ENCODE measurements around the gene FOXJ1.

Gene FOXJ1

DNA sequence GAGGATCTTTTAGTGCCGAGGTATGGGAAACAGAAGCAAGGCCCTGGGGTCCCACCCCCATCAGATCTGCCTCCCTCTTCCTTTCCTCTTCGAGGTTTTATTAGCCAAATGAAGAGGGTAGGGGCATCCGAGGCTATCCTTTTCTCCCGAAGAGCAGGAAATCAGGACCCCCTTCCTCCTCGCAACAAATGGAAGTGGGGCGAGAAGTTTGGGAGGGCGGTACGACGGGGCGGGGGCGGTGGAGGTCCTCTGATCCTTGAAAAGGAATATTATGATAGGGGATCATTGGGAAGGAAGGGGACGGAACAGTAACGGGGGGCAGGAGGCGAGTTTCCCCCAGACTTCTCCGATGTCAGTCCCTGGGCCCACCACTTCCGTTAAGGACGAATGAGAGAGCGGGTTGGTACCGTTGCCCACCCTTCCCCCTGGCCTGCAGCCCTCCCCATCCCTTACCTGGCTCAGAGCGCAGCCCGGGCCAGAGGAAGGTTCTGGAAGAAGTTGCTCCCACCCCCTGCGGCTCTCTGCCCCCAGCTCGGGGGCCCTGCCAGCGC, 309 bp downstream of the FOXJ1 start:
- DNase-seq: no peak

DNA sequence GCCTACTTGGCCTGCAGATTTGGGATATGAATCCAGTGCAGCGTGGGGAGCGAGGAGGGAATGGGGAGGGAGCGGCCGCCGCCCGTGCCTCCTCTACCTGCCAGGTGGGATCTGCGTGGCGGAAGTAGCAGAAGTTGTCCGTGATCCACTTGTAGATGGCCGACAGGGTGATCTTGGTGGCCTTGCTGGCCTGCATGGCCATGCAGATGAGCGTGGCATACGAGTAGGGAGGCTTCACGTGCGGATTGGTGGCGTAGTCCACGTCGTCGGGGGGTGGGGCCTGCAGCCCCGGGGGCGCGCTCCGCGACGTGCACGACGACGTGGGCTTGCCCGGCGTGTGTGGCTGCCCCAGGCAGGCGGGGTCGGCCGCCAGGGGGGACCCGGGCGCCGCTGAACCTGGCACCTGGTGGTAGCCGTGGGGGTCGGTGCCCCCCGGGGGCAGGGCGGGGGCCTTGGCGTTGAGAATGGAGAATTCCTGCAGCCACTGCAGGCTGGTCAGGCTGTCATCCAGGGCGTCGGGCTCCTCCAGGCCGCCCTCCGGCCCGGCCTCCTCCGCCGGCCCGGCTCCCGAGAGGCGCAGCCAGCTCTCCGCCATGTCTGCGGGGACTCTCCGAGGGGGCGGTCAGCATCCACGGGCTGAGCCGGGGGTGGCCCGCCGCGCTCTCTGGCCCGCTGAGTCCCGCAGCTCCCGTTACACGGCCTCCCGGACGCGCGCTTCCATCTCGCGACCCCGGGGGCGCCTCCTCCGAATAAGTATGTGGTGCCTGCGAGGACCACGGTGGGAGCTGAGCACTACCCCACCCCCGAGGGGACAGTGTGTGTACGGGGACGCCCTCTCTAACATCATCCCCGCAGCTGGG, 1.0 kb downstream of the FOXJ1 start:
- no peak for DNase-seq

DNA sequence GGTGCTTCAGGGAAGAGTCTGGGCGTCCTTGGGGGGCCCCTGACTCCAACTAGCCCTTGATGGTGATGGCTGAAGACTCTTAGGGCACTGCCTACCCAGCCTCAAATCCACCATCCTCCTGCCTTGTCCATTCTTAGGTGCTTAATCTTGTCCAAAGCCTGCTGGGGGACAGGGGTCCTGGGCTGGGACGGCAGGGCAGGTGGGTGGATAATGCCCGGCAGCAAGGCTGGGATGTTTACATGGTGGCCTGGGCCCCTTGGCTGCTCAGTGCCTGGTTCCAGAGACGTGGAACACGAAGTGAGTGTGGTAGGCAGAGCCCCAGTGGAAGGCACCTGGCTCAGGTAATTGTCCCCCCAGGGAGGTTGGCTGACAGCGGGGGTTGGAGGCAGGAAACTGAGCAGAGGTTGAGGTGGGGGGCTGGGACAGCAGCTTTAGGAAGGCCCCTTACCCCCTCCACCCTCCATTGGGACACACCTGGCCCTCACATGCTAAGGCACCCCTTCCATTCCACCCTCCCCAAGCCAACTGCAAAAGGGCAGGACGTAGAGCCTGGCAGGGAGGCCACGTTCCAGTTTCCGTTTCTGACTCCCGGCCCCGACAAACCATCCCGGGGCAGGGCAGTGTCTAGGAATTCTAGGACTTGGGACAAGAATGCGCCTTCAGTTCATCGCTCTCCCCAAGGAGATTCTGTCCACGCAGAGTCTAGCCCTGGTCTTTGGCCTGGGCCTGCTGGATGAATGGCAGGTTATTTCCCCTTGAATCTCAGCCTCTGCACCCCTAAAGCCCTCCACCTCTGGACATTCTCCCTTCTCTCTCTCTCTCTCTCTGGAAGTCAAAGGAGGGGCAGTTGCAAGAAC, 1.9 kb downstream of the FOXJ1 start:
- DNase-seq: no peak

DNA sequence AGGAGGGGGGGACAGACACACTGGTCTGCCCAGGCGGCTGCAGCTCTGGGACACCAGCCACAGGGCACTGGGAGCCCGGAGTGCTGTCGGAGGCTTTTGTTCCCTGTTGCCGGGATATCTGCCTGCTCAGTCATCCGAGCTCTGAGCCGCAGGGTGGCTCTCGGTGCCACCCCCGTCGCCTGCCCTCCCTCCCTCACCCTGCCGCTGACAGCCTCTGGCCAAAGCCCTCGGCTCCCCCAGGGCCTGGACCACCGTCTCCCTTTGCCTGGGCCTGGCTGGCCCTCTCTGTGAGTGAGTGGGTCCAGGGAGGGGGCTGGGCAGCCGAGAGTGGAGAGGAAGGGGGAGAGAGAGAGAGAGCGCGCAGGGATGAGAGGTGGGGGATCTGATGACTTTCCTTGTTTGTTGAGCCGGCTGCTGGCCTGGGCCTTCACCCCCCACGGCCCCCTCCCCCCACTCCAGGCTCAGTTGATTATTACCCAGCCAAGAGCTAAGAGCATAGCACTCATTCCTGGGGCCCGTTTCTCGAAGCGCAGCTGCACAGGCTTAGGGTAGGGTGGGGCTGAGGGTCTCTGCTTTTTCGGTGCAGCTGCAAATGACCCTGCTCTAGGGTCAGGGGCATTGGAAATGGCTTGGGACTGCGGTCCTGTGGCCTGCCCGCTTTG, 2.7 kb downstream of the FOXJ1 start:
- no peak for DNase-seq

DNA sequence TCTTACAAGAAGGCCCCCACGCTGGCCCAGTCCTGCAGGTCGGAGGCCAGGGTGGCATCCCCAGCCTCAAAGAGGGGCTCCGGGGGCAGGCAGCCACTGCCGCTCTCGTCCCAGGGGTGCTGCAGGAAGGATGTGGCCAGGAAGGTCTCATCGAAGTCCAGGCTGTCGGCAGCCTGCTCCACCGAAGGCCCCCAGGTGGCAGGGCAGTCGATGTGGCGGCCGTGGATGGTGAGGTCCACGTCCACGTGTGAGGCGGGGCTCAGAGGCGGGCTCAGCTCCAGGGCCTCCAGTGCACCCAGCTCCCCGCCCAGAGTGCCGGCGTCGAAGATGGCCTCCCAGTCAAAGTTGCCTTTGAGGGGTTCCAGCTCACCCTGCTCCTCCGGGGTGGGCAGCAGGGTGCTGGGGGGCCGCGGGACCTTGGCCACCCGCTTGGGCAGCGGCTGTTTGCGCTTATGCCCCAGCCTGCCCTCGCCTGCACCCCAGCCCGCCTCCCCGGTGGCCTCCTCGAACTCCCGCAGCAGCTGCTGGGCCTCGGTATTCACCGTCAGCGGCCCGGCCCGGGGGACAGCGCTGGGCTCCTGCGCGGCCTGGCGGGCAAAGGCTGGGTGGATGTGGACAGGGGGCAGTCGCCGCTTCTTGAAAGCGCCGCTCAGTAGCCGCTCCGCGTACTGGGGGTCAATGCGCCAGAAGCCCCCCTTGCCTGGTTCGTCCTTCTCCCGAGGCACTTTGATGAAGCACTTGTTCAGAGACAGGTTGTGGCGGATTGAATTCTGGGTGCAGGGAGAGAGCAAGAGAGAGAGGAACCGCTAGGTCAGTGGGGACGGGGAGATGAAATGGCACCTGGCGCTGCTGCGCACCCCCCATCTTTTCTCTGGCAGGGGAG, 3.5 kb downstream of the FOXJ1 start:
- no peak for DNase-seq

DNA sequence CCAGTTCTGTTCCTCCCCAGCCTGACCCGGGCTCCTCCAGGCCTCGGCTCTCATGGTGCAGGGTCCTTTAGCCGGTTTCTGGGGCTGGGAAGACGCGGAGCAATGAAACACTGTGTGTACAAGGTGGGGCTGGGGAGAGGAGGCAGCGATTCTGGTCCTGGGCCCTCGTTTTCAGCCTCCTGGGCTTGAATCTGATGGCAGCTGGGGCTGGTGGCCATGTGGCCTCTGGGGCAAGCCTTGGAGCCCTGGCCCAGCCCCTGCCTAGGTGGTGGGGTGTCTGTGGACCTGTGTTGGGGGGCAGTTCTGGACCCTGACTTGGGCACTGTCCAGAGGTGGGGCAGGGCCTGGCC, 4.1 kb downstream of the FOXJ1 start:
- DNase-seq: no peak

DNA sequence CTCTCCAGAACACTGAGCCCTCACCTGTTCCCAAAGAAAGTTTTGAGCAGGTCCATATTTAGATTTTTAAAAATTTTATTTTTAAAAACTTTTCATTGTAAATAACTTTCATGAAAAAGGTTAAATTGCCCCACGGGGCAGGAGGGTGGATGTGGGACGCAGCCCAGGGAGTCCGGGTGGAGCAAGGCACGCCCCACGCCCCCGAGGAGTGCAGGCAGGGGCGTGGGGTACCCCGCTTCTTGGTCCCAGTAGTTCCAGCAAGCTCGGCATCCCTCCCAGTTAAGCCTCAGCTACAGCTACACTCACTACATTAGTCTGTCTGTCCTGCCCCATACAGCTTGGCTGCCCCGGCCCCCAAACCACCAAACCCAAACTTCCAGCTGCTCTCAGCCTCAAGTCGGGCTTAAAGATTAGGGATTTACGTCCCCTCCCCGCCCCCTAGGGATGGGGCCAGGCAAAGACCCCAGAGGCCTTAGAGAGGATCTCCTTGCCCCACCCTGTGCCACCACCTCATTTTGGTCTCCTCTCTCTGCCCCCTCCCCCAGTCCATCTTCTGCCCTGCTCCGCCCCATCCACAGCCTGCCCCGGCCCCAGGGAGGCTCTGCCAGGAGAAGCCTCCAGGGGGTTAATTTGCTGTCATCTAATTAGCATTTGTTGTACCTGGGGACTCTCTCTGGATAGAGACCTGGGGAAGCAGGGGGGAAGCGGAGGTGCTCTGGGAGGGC, 4.6 kb downstream of the FOXJ1 start:
- no peak for DNase-seq

DNA sequence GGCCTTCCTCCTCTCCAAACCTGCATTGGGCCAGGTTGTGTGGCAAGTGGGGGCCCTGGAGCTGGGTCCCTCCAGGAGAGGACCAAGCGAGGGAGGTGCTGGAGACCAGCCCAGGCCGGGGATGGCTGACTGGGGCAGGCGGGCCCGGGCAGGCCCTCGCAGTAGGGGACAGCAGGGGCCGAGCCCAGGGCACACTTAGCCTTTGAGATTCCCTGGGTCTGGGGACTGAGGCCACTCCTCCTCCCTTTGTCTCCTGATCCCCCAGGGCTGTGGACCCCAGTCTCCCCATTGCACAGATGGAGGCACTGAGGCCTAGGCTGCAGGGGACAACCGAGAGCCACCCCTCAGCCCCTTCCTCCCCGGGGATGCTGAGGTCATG, 5.2 kb downstream of the FOXJ1 start:
- no peak for DNase-seq

DNA sequence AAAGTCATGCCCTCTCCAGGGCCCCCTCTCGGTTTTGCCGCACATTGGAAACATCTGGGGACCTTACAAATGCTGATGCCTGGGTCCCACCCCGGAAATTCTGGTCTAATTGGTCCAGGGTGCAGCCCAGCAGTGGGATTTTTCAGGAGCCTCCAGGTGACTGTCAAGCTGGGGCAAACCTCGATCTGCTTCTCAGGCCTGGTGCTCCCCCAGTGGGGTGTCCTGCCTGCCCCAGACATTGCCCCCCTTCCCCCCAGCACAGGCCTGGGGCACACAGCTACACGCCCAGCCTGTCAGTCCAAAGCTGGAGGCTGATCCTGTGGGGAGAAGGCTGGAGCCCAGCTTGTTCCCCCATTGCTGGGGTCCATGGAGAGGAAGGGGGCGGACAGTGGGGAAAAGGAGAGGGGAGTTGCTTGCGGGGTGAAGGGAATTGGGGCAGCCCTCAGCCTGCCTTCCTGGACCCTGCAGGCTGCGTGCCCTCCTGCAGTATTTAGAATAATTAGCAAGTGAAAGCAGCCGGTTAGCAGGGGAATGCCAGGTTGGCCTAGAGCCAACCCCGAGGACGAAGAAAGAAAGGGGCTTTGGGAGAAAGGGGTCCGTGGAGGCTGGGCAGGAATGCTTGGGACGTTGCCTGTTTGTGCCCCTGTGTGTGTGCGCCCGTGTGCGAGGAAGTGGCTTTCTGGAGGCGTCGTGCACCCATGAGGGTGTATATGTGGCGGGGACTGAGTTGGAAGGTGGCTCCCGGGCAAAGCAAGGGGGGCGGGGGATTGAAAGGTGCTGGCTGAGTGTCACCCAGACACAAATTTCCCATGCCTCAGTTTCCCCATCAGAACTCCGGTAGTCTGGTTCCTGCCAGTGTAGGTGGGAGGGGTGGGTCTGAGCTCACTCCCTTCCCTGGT, 5.9 kb downstream of the FOXJ1 start:
- DNase-seq: no peak

DNA sequence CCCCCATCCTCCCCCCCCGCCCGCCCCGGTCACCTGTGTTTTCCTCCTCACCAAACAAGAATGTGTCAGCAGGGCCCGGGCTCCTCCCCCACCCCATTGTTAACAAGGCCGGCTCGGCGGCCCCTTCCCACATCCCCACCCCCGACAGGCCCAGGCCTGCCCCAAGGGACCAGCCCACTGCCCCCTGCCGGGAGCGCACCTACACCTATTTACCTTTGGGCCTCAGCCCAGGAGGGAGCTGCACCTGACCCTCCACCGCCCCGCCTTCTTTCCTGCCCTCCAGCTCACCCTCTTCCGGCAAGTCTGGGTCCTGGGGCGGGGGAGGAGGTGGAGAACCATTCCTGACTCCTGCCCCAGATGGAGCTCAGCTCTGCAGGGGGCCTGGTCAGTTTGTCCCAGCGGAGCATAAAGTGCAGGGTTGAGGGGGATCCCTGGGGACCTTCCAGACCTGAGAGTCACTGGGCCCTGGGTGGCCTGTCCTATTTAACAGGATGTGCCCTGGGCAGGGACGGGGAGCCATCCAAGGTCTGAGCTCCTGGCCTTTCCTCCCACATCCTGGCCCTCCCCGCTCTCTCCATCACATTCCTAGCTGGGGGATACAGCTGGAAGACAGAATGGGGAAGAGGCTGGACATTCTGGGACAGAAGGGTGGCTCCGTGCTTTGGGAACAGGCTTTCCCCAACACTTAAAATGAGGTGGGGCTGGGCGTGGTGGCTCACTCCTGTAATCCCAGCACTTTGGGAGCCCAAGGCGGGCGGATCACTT, 8.3 kb downstream of the FOXJ1 start:
- no peak for DNase-seq

DNA sequence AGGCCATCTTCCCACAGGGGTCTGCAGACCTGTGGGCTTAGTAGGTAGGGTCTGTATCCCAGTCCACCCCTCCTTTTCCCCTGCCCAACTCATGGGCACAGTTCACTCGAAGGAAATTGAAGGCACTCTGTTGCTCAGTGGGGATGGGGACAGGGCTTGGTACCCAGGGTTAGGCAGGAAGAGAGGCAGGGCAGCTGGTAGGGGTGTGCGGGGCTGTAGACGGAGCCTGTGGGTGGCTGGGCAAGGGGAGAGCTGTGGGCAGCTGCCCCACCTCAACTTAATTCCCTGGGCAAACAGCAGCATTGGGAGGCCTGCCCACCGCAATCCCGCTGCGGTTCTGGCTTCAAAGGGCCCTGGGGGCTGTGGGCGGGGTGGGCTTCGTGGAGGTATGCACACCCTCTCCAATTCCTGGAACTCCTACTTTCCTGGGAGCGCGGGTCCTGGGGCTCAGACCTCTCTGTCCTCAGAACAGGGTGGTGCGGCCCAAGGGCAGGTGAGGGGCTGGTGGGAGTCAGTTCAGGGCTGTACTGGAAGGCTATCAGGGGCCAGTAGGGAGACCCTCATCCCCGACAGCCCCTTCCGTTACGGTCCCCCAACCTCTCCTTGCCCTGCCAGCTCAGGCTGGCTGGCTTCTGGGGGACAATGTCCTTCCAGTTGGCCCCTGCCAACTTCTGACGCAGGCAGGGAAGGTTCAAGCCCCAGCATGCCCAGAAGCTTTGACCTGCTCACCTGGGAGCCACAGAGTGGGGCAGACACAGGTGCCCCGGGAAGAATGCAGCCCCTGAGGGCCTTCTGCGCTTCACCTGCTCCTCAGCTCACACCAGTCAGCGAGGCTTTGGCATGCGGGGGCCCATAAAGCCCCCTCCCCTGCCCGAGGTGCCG, 9.1 kb downstream of the FOXJ1 start:
- DNase-seq: no peak

DNA sequence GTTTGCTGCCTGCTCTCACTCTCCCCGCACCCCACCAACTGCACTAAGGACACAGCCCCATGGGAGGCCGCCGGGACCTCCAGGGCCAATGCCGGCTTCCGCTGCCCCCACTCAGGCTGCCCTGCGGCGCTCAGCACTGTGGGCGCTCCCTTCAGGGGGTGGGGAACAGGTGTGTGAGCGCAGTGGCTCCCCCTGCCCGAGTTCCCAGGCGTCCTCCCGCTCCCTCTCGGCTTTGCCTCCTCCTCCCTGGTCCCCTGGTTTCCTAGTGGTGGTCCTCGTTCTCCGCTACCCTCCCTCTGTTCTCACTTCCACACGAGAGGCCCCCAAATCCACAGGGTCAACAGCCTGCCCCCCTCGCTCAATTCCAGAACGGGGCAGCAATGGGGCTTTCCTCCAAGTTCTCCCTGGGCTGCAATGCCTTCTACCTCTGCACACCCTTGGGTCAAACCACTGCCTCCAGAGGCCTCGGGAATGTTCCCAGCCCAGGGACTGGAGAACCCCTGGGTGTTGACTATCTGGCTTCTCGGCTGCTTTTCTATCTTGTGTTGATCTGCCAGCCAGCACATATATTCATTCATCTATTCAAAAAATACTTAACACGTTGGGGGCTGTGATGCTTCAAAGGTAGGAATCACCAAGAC, 9.9 kb downstream of the FOXJ1 start:
- DNase-seq: no peak

DNA sequence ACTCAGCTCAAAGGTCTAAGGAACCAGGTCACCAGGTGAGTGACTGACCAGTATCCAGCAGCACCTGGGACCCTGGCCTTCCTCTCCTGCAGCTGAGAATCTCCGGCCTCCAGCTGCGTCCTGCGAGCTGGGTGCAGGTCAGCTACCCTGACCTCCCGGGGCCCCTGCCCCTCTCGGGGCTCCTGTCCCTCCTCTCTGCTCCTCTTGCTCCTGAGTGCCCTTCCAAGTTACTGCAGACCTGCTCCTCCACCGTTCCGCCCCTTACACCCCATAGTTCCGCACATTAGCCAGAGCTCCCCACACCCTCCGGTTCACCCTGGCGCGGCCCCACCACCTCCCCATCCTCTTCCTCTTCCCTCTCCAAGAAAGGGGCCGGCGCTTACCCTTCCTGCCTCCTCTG, 10.6 kb downstream of the FOXJ1 start:
- DNase-seq: no peak

DNA sequence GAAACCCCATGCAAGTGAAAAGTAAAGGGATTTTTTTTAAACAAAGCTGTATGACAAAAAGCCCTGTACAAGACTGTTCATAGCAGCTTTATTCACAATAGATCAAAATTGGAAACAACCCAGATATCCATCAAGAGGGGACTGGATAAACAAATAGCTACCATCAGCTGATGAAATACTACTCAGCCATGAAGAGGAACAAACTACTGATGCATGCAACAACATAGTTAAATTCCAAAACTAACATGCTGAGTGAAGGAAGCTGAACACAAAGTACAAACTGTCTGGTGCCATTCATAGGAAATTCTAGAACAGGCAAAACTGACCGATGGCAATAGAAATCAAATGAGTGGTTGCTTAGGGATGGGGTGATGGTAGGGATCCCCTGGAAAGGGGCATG, 15.1 kb downstream of the FOXJ1 start:
- no peak for DNase-seq

DNA sequence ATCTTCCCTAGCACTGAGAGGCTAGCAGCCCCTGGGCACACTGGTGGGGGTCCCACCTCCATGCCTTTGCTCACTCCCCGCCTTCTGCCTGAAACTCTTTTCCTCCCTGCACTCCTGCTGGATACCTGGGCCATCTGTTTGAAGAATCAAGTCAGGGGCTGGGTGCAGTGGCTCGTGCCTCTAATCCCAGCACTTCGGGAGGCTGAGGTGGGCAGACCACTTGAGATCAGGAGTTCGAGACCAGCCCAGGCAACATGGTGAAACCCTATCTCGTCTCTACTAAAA, 15.7 kb downstream of the FOXJ1 start:
- DNase-seq: no peak

DNA sequence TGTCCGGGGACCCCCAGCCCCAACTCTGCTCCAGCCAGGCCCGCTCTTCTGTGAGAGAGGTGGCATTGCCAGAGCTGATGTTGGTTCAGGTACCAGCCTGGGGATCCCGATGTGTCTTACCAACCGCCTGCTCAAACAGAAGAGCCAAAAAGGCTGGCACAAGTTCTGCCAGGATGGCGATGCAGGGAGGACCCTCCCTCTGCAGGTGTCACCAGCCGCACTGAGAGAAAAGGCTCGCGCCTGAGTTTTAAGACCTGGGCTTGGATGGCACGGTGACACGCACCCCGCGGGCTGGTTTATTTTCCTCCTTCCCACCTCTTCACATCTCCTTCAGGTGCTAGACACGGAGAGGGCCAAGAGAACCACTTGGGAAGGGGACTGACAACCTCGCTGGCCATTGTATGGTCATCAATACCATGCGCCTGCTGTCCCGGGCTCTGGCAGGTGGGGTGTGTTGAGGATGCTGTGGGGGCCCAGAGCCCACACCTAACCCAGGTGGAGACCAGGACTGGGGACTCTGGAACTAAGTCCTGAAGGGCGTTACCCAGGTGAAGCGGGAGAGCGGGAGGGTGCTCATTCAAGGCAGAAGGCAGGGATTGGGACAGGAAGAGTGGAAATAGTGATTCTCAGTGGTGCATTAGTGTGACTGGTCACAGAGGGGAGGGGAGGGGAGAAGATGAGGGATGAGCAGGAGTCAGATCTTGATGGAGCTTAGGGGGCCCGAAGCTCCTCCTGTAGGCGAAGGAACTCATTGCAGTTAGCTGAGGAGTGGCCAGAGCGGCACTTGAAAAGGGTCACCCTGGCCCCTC, 16.3 kb downstream of the FOXJ1 start:
- DNase-seq: no peak

DNA sequence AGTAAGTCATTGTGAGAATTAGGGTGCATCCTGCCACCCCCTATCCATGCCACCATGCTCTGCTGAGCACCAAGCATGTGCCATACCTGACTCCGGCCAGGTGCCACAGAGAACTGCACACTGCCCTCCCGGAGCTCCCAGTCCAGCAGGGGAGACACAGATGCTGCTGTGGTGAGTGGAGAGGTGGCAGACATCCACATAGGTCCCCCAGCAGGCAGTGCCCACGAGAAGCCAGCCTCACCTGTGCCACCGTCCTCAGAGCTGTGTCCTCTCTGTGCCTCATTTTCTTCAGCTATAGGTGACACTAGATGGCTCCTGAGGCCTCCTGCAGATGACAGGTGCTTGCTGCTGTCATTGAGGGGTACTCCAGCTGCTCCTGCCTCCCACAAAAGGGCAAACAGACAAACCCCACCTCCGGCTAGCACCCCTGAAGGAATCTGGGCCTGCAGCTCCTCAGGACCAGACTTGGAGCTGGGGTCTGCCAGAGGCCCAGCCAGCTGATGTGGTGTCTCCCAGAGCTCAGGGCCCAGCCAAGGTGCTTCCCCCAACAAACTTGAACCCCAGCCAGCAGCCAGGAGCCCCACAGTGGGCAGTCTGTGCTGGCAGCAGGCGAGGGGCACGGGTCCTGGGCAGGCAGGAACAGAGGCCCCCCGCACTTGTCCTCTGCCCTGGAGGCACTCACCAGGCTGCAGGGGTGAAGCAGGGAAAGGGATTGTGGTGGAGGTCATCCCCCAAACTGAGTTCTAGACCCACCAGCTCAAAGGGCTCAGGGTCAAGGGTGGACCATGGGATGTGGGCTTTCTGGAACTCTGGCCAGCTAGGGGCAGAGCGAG, 17.1 kb downstream of the FOXJ1 start:
- no peak for DNase-seq

All from activated CD4-positive, alpha-beta T cell treated with anti-CD3 and anti-CD28 coated beads for 1 hour (primary cell).